K562 (cell line): ENCODE results near the gene VARS1. TPM values are rescaled to one million over a fixed set of nuclear protein-coding genes. Genes with fewer than 3 reads are reported as not detected.

Experiments
- ATAC-seq: fragments of 200-7000 bp; cut with Tn5 transposase; 3 replicates; pipeline ENCODE4 v1.9.1; 2020; ENCODE audit warnings: moderate library complexity
- BruUV-seq: library from RNA; stranded (reverse); fragments of 400-500 nt; replicated peaks from 2 replicates; lab custom pipeline; 2021; lab: Mats Ljungman, UMichigan
- CTCF ChIA-PET: fragments of 300-600 bp; formaldehyde crosslinking; extraction: SDS; loops from one replicate; lab custom pipeline; 2021; ENCODE audit warnings: low intra/inter-chr PET ratio; lab: Yijun Ruan, JAX
- POLR2A ChIA-PET: fragments of 300-600, 350-650 bp; sonication (Branson Sonifier 250); formaldehyde crosslinking; extraction: SDS; loops from one replicate; lab custom pipeline; 2021; ENCODE audit warnings: antibody characterized with exemption, inconsistent platforms; lab: Yijun Ruan, JAX
- DNase-seq, 4 experiments: peaks; one replicate each; pipeline versions ENCODE4 v3.0.0 to v3.0.0-alpha.2; 2011 to 2018; ENCODE audit warnings: low spot score in 3 of 4, mixed read lengths in 3 of 4; ENCODE audit errors: extremely low read depth in 1 of 4
- FAIRE-seq: peaks from 2 replicates; lab custom pipeline; 2011; peaks lifted over from hg19 to GRCh38; lab: Jason Lieb, UNC
- H2AFZ ChIP-seq: 2 replicates; pipeline ENCODE4 v1.6.0; 2011; ENCODE audit warnings: low read depth, low read length, control low read depth, inconsistent platforms
- H3K27ac ChIP-seq: fragments of 200-600 bp; 3 replicates; pipeline ENCODE4 v1.8.0; 2011; ENCODE audit warnings: low read depth, mild to moderate bottlenecking, control low read depth, inconsistent platforms, low read length, moderate library complexity, mixed read lengths; ENCODE audit errors: extremely low read depth
- H3K27me3 ChIP-seq, 2 experiments: fragments of 300-600 bp in 1 of 2; 2 replicates in 1 of 2; 3 replicates in 1 of 2; pipeline versions ENCODE4 v1.6.0 to v1.8.0; 2011; ENCODE audit warnings: inconsistent platforms in 2 of 2, low read length in 2 of 2, mild to moderate bottlenecking in 1 of 2, mixed read lengths in 1 of 2, moderate library complexity in 1 of 2; ENCODE audit not compliant: control insufficient read depth in 2 of 2, insufficient read depth in 2 of 2
- H3K36me3 ChIP-seq: fragments of 300-600 bp; 3 replicates; pipeline ENCODE4 v1.8.0; 2011; ENCODE audit warnings: mild to moderate bottlenecking, low read length, inconsistent platforms; ENCODE audit not compliant: control insufficient read depth, insufficient read depth
- H3K4me1 ChIP-seq, 2 experiments: fragments of 200-600 bp in 1 of 2; replicated peaks in 1 of 2; 2 replicates in 1 of 2; 3 replicates in 1 of 2; pipeline versions ENCODE4 v1.5.1 to v1.8.0; 2011; ENCODE audit warnings: inconsistent platforms in 2 of 2, low read length in 2 of 2, mild to moderate bottlenecking in 1 of 2, mixed read lengths in 1 of 2, moderate library complexity in 1 of 2; ENCODE audit not compliant: control insufficient read depth in 2 of 2, insufficient read depth in 2 of 2
- H3K4me2 ChIP-seq: 2 replicates; pipeline ENCODE4 v1.6.1; 2011; ENCODE audit warnings: low read length, control low read depth, inconsistent platforms, mixed read lengths; ENCODE audit not compliant: insufficient read depth
- H3K4me3 ChIP-seq: fragments of 200-600 bp; sonication (generic), shearing (Covaris generic); 2 replicates; pipeline ENCODE4 v1.5.1; 2016; ENCODE audit warnings: control low read depth, inconsistent platforms
- H3K79me2 ChIP-seq: fragments of 200-600 bp; 3 replicates; pipeline ENCODE4 v1.8.0; 2011; ENCODE audit warnings: low read length, inconsistent platforms; ENCODE audit not compliant: control insufficient read depth, insufficient read depth
- H3K9ac ChIP-seq, 2 experiments: 2 replicates each; pipeline versions ENCODE4 v1.6.0 to v1.6.1; 2011; ENCODE audit warnings: low read depth in 2 of 2, low read length in 2 of 2, control low read depth in 1 of 2, inconsistent platforms in 1 of 2, mild to moderate bottlenecking in 1 of 2, mixed read lengths in 1 of 2; ENCODE audit not compliant: insufficient read depth in 1 of 2
- H3K9me1 ChIP-seq: one replicate; pipeline ENCODE4 v1.6.0; 2011; ENCODE audit warnings: inconsistent platforms, mild to moderate bottlenecking, low read length, moderate library complexity; ENCODE audit not compliant: control insufficient read depth, insufficient read depth
- H3K9me3 ChIP-seq: replicated peaks from 2 replicates; pipeline ENCODE4 v1.5.1; 2011; ENCODE audit warnings: low read depth, low read length, inconsistent platforms; ENCODE audit not compliant: control insufficient read depth, insufficient read depth
- H4K20me1 ChIP-seq: replicated peaks from 2 replicates; pipeline ENCODE4 v1.6.1; 2011; ENCODE audit warnings: low read length, inconsistent platforms, mixed read lengths; ENCODE audit not compliant: control insufficient read depth, insufficient read depth
- ELF2 ChIP-seq: fragments of 250-450 bp; sonication (Bioruptor Pico); IDR thresholded peaks from 2 replicates; pipeline ENCODE4 v1.5.0; 2021; ENCODE audit warnings: mild to moderate bottlenecking
- HEY1 ChIP-seq: fragments of 250-450 bp; sonication (Bioruptor Pico); IDR thresholded peaks from 2 replicates; pipeline ENCODE4 v1.5.0; 2020; ENCODE audit warnings: mild to moderate bottlenecking, moderate library complexity, borderline replicate concordance
- HLTF ChIP-seq: fragments of 450-650 bp; IDR thresholded peaks from 2 replicates; pipeline ENCODE4 v1.6.1; 2016
- MYBL2 ChIP-seq, 2 experiments: fragments of 450-650 bp in 1 of 2; sonication (generic) in 1 of 2; formaldehyde crosslinking in 1 of 2; IDR thresholded peaks; 2 replicates each; pipeline versions ENCODE4 v1.6.1 to v1.8.1; 2017 to 2022; ENCODE audit warnings: borderline replicate concordance in 1 of 2, inconsistent platforms in 1 of 2, low read depth in 1 of 2, mild to moderate bottlenecking in 1 of 2, missing genetic modification reagents in 1 of 2, moderate library complexity in 1 of 2
- NCOR1 ChIP-seq: fragments of 450-650 bp; IDR thresholded peaks from 2 replicates; pipeline ENCODE4 v1.6.1; 2016; ENCODE audit warnings: mild to moderate bottlenecking, moderate library complexity
- NFIX ChIP-seq: fragments of 250-450 bp; sonication (Bioruptor Pico); IDR thresholded peaks from 2 replicates; pipeline ENCODE4 v1.4.0; 2020; ENCODE audit warnings: low read depth, mild to moderate bottlenecking, moderate library complexity
- NR4A1 ChIP-seq, 2 experiments: fragments of 250-450 bp in 1 of 2; fragments of 450-650 bp in 1 of 2; sonication (Bioruptor Pico) in 1 of 2; IDR thresholded peaks; 2 replicates each; pipeline versions ENCODE4 v1.4.0 to v1.6.1; 2016 to 2020; ENCODE audit warnings: mild to moderate bottlenecking in 2 of 2, missing compliant biosample characterization in 1 of 2, missing genetic modification characterization in 1 of 2, moderate library complexity in 1 of 2
- POLR2AphosphoS2 ChIP-seq: IDR thresholded peaks from 2 replicates; pipeline ENCODE4 v1.6.1; 2012; ENCODE audit warnings: low read length, improper control_type of control experiment
- POLR3A ChIP-seq: IDR thresholded peaks from 2 replicates; pipeline ENCODE4 v1.6.1; 2011; ENCODE audit warnings: borderline replicate concordance, mild to moderate bottlenecking, moderate library complexity; ENCODE audit not compliant: insufficient read length, insufficient read depth; ENCODE audit errors: extremely low read depth
- RBBP5 ChIP-seq: fragments of 200-600 bp; sonication (generic); IDR thresholded peaks from 2 replicates; pipeline ENCODE4 v1.6.1; 2012; ENCODE audit warnings: borderline replicate concordance, mild to moderate bottlenecking, low read length, control low read depth, inconsistent platforms; ENCODE audit not compliant: insufficient read depth, poor library complexity, severe bottlenecking
- SP1 ChIP-seq: sonication (generic); formaldehyde crosslinking; IDR thresholded peaks from 2 replicates; pipeline ENCODE4 v1.8.1; 2022; ENCODE audit warnings: mild to moderate bottlenecking, missing genetic modification reagents
- TCF7 ChIP-seq: sonication (generic); IDR thresholded peaks from 2 replicates; pipeline ENCODE4 v1.6.1; 2016; ENCODE audit warnings: antibody characterized with exemption, borderline replicate concordance
- ZFP1 ChIP-seq: fragments of 450-650 bp; formaldehyde crosslinking; IDR thresholded peaks from 2 replicates; pipeline ENCODE4 v1.4.0; 2020; ENCODE audit warnings: mild to moderate bottlenecking, mixed read lengths
- ZFX ChIP-seq: sonication (generic); formaldehyde crosslinking; IDR thresholded peaks from 2 replicates; pipeline ENCODE4 v1.8.0; 2022; ENCODE audit warnings: mild to moderate bottlenecking, missing genetic modification reagents, moderate library complexity
- ZNF583 ChIP-seq: fragments of 250-450 bp; sonication (Bioruptor Pico); IDR thresholded peaks from 2 replicates; pipeline ENCODE4 v1.4.0; 2020
- ZNF830 ChIP-seq: fragments of 250-450 bp; sonication (Bioruptor Pico); IDR thresholded peaks from 2 replicates; pipeline ENCODE4 v1.5.0; 2021; ENCODE audit warnings: mild to moderate bottlenecking
- WGBS: fragments of 100-300 bp; shearing (Covaris generic); methylation state at CpG from one replicate; pipeline ENCODE4 v1.1.6; 2016; ENCODE audit warnings: low coverage, mixed read lengths; ENCODE audit not compliant: insufficient coverage; ENCODE audit errors: missing lambda C conversion rate; 5-methylcytosine and 5-hydroxymethylcytosine counted together
- in situ Hi-C: fragments of 300-500 bp; cut with MboI; formaldehyde crosslinking; loops from 4 replicates; pipeline ENCODE4 v1.15.0; 2018; ENCODE audit warnings: inconsistent platforms, mixed read lengths
- intact Hi-C: fragments of 100-400 bp; cut with micrococcal nuclease; formaldehyde crosslinking; loops from 2 replicates; pipeline ENCODE4 v1.14.2; 2022
- polyA plus RNA-seq, 8 experiments: library from polyadenylated mRNA; depleted of rRNA in 4 of 8; stranded (reverse) in 5 of 8; unstranded in 3 of 8; fragments of >200 nt; fragmentation: Nextera tagmentation in 2 of 8; fragmentation: Illumina TruSeq in 1 of 8; extraction: Ambion mirVana in 2 of 8; extraction: Trizol in 1 of 8; gene quantifications; 2 replicates each; pipeline versions ENCODE4 v1.2.1 to v1.2.3, GENCODE V29; 2011 to 2014; ENCODE audit warnings: inconsistent platforms in 1 of 8, missing spikeins in 1 of 8
- total RNA-seq, 7 experiments: library from RNA; depleted of rRNA in 6 of 7; stranded (reverse); fragments of >200 nt in 6 of 7; fragmentation: Illumina TruSeq in 2 of 7; extraction: Trizol in 2 of 7; gene quantifications; 2 replicates each; pipeline versions ENCODE4 v1.2.1 to v1.2.3, GENCODE V29; 2011 to 2021; ENCODE audit warnings: low replicate concordance in 1 of 7
- TF ChIP-seq, protein P1 (sequence below): IDR thresholded peaks from 2 replicates; pipeline ENCODE4 v1.6.1; 2014; ENCODE audit warnings: antibody characterized with exemption
- TF ChIP-seq, protein P2 (sequence below): sonication (generic); formaldehyde crosslinking; IDR thresholded peaks from 2 replicates; pipeline ENCODE4 v1.8.1; 2022; ENCODE audit warnings: missing genetic modification reagents
- TF ChIP-seq, protein P3 (sequence below): fragments of 450-650 bp; IDR thresholded peaks from 2 replicates; pipeline ENCODE4 v1.7.0; 2016; ENCODE audit warnings: borderline replicate concordance

The VARS1 gene
- total and polyA plus RNA-seq, 9 of the 15 experiments (the other 6 are each of a cell fraction or from before 2014, with no cell fraction given): 2.9 to 488 (median 130) TPM

DNA sequence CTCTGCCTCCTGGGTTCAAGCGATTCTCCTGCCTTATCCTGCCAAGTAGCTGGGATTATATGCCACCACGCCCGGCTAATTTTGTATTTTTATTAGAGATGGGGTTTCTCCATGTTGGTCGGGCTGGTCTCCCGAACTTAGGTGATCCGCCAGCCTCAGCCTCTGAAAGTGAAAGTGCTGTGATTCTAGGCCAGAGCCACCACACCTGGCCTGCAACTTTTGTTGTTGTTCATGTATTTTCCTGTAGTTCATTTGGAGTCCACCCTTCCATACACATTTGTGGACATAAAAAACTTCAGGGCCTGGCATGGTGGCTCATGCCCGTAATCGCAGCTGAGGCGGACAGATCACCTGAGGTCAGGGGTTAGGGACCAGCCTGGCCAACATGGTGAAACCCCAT lies 46.5 kb upstream of the VARS1 start:
- in situ Hi-C loops (no loop called here), intact Hi-C loops (no loop called here)
- Histone ChIP-seq H3K27me3 (no peaks in the 10 kb centered on the region), H2AFZ (no peak overlapping the region), H4K20me1 (peaks cover 23% of the 10 kb centered on the region), H3K9me3 (no peaks in the 10 kb centered on the region; the same call in 1 of the 2 replicates), H3K9ac (no peak overlapping the region), H3K9me1 (no peaks in the 10 kb centered on the region), H3K27ac (no peak overlapping the region), H3K79me2 (peaks cover 25% of the 10 kb centered on the region), H3K4me2 (no peak overlapping the region), H3K4me3 (no peak overlapping the region), H3K36me3 (peaks cover 39% of the 10 kb centered on the region), H3K4me1 (peaks cover 15 to 27% of the 10 kb centered on the region in 2 experiments)
- FAIRE-seq: no peak
- POLR2A ChIA-PET: interaction anchor here (1.0 to 15.7 kb wide), 7 partner anchors 4 to 148 kb away, joined by 3 to 229 read pairs (median 53); partner anchors contain the start of genes ABHD16A, CLIC1 and NEU1
- CTCF ChIA-PET: no interaction called here
- no TSS peak for BruUV-seq
- no peak for DNase-seq
- WGBS: 78% methylated on average over 9 of the region's 9 CpGs
- ATAC-seq: peak; percentile 1; the same call in 2 of the 3 replicates
- TF ChIP-seq, protein P1, sequence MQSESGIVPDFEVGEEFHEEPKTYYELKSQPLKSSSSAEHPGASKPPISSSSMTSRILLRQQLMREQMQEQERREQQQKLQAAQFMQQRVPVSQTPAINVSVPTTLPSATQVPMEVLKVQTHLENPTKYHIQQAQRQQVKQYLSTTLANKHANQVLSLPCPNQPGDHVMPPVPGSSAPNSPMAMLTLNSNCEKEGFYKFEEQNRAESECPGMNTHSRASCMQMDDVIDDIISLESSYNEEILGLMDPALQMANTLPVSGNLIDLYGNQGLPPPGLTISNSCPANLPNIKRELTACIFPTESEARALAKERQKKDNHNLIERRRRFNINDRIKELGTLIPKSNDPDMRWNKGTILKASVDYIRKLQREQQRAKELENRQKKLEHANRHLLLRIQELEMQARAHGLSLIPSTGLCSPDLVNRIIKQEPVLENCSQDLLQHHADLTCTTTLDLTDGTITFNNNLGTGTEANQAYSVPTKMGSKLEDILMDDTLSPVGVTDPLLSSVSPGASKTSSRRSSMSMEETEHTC: 0 out of 2 replicates have a peak, but pooled peaks have one; percentile 9
- TF ChIP-seq ZFX (peak; percentile 18; the same call in 1 of the 2 replicates), ZNF830 (CRISPR knock-in tag) (0 out of 2 replicates have a peak, but pooled peaks have one; percentile 8), MYBL2 (IDR thresholded peaks at IDR 0.05; ENCODE audit: low read depth) (no peak), MYBL2 (CRISPR knock-in tag; IDR thresholded peaks at IDR 0.05; ENCODE audit: borderline replicate concordance) (no peak), NCOR1 (no peak), RBBP5 (no peak), HEY1 (CRISPR knock-in tag) (no peak), ELF2 (no peak), POLR2AphosphoS2 (no peak; the same call in 1 of the 2 replicates), NR4A1 (CRISPR knock-in tag; IDR thresholded peaks at IDR 0.05) (no peak), NR4A1 (tag; IDR thresholded peaks at IDR 0.05) (no peak), NFIX (CRISPR knock-in tag) (no peak), SP1 (CRISPR knock-in tag) (0 out of 2 replicates have a peak, but pooled peaks have one; percentile 1), POLR3A (no peak), ZFP1 (CRISPR knock-in tag) (no peak), HLTF (no peak), ZNF583 (CRISPR knock-in tag) (no peak), TCF7 (no peak)
- TF ChIP-seq, protein P2, sequence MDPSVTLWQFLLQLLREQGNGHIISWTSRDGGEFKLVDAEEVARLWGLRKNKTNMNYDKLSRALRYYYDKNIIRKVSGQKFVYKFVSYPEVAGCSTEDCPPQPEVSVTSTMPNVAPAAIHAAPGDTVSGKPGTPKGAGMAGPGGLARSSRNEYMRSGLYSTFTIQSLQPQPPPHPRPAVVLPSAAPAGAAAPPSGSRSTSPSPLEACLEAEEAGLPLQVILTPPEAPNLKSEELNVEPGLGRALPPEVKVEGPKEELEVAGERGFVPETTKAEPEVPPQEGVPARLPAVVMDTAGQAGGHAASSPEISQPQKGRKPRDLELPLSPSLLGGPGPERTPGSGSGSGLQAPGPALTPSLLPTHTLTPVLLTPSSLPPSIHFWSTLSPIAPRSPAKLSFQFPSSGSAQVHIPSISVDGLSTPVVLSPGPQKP (CRISPR knock-in tag): no peak
- TF ChIP-seq, protein P3, sequence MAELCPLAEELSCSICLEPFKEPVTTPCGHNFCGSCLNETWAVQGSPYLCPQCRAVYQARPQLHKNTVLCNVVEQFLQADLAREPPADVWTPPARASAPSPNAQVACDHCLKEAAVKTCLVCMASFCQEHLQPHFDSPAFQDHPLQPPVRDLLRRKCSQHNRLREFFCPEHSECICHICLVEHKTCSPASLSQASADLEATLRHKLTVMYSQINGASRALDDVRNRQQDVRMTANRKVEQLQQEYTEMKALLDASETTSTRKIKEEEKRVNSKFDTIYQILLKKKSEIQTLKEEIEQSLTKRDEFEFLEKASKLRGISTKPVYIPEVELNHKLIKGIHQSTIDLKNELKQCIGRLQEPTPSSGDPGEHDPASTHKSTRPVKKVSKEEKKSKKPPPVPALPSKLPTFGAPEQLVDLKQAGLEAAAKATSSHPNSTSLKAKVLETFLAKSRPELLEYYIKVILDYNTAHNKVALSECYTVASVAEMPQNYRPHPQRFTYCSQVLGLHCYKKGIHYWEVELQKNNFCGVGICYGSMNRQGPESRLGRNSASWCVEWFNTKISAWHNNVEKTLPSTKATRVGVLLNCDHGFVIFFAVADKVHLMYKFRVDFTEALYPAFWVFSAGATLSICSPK: no peak
